ENCODE results near the gene GDI1. TPM values are rescaled to one million over a fixed set of nuclear protein-coding genes. Genes with fewer than 3 reads are reported as not detected.
A peak's percentile ranks its signal among the peaks of the same experiment; 100 is the strongest.

The GDI1 gene
- polyA plus RNA-seq, 1 of the 3 experiments (the other 2 are of a cell fraction), result 408 TPM

DNA sequence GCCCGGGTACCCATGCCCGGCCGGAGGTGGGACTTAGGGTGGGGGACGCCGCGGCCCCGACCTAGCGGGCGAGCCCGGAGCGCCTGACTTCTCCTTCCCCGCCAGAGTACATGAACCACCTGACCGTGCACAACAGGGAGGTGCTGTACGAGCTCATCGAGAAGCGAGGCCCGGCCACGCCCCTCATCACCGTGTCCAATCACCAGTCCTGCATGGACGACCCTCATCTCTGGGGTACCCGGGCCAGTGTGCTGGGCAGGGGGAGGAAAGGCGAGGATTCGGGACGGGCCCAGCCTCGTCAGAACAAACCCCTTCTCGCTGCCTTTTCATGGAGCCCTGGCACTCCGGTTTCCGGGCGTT is 25.0 kb upstream of the GDI1 start:
- POLR2A ChIA-PET, result interaction anchor here (1.0 to 5.0 kb wide), 5 partner anchors 9 to 24 kb away, joined by 3 to 25 read pairs (median 4); partner anchors contain the start of gene RPL10
- H4K20me1 ChIP-seq (ENCODE audit: insufficient read depth), result no peaks in the 10 kb centered on the region
- no peaks in the 10 kb centered on the region for H3K9me3 ChIP-seq
- H3K27me3 ChIP-seq (ENCODE audit: insufficient read depth), result no peaks in the 10 kb centered on the region; the same call in 1 of the 2 replicates
- no peaks in the 10 kb centered on the region for H3F3A ChIP-seq (replicated peaks; ENCODE audit: insufficient read depth)
- peak overlapping the region; percentile 79 for H3K4me2 ChIP-seq
- peaks cover 4 to 12% of the 10 kb centered on the region in 2 experiments; a peak in 1 of 4 replicates for H3K4me1 ChIP-seq (ENCODE audit: control insufficient read depth in 1 of 2, insufficient read depth in 2 of 2, low read depth in 1 of 2, low read length in 1 of 2)
- H3K79me2 ChIP-seq (ENCODE audit: insufficient read depth), result peaks cover 21% of the 10 kb centered on the region
- TF ChIP-seq EP300 (IDR thresholded peaks at IDR 0.05; ENCODE audit: borderline replicate concordance in 1 of 2, low read depth in 1 of 2, low read length in 1 of 2) (no peak), SMC3 (IDR thresholded peaks at IDR 0.05; ENCODE audit: low read depth, low read length) (no peak), MAX (IDR thresholded peaks at IDR 0.05; ENCODE audit: low read depth) (0 out of 2 replicates have a peak, but pooled peaks have one; percentile 7)
- TF ChIP-seq, protein P1, sequence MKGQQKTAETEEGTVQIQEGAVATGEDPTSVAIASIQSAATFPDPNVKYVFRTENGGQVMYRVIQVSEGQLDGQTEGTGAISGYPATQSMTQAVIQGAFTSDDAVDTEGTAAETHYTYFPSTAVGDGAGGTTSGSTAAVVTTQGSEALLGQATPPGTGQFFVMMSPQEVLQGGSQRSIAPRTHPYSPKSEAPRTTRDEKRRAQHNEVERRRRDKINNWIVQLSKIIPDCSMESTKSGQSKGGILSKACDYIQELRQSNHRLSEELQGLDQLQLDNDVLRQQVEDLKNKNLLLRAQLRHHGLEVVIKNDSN (IDR thresholded peaks at IDR 0.05; ENCODE audit: borderline replicate concordance, low read depth), result peak; percentile 46; the same call in 1 of the 2 replicates
- H3K9ac ChIP-seq, result peak overlapping the region; percentile 74
- peak; percentile 81 for DNase-seq
- H2AFZ ChIP-seq (ENCODE audit: low read depth), result 0 out of 2 replicates have a peak overlapping the region, but pooled peaks have one; percentile 24
- 4% methylated on average over 17 of the region's 29 CpGs for WGBS (ENCODE audit: low lambda C conversion rate)
- H3K36me3 ChIP-seq (replicated peaks in 1 of 2; ENCODE audit: control insufficient read depth in 1 of 2, insufficient read depth in 2 of 2, low read length in 1 of 2), result no peaks in the 10 kb centered on the region
- no peaks in the 10 kb centered on the region for H3K9me2 ChIP-seq
- peak overlapping the region; percentile 69 to 70; a peak in 3 of 4 replicates for H3K27ac ChIP-seq (ENCODE audit: low read depth in 2 of 2, low read length in 1 of 2)
- H3K4me3 ChIP-seq (ENCODE audit: low read depth in 2 of 2, low read length in 1 of 2), result peak overlapping the region; percentile 57 to 63
- CTCF ChIA-PET, result interaction anchor here (1.5 kb wide), 1 partner anchor 116 kb away, joined by 4 read pairs; no protein-coding TSS in a partner anchor

- peak overlapping the region; percentile 57 to 63 for H3K4me3 ChIP-seq (ENCODE audit: low read depth in 2 of 2, low read length in 1 of 2)
- no peaks in the 10 kb centered on the region for H4K20me1 ChIP-seq (ENCODE audit: insufficient read depth)
- H3K79me2 ChIP-seq (ENCODE audit: insufficient read depth), result peaks cover 21% of the 10 kb centered on the region
- H3K27ac ChIP-seq (ENCODE audit: low read depth in 2 of 2, low read length in 1 of 2), result peak overlapping the region; percentile 69 to 70; a peak in 2 of 4 replicates
- H2AFZ ChIP-seq (ENCODE audit: low read depth), result no peak overlapping the region
- no peaks in the 10 kb centered on the region for H3K9me2 ChIP-seq
- H3K4me2 ChIP-seq, result peak overlapping the region; percentile 79
- no peaks in the 10 kb centered on the region for H3F3A ChIP-seq (replicated peaks; ENCODE audit: insufficient read depth)
- no peaks in the 10 kb centered on the region for H3K36me3 ChIP-seq (replicated peaks in 1 of 2; ENCODE audit: control insufficient read depth in 1 of 2, insufficient read depth in 2 of 2, low read length in 1 of 2)
- peaks cover 4 to 12% of the 10 kb centered on the region in 2 experiments; a peak in 1 of 4 replicates for H3K4me1 ChIP-seq (ENCODE audit: control insufficient read depth in 1 of 2, insufficient read depth in 2 of 2, low read depth in 1 of 2, low read length in 1 of 2)
- POLR2A ChIA-PET, result interaction anchor here (0.8 to 5.0 kb wide), 6 partner anchors 8 to 23 kb away, joined by 3 to 25 read pairs (median 4); partner anchors contain the start of genes ATP6AP1 and RPL10
- peak overlapping the region; percentile 74; the same call in 1 of the 2 replicates for H3K9ac ChIP-seq
- no peak for TF ChIP-seq RAD21 (IDR thresholded peaks at IDR 0.05; ENCODE audit: low read length)
- no peak for TF ChIP-seq GATA2 (CRISPR knock-in tag; IDR thresholded peaks at IDR 0.05)
- no peak for TF ChIP-seq MEF2A (IDR thresholded peaks at IDR 0.05; ENCODE audit: borderline replicate concordance, low read depth)
- TF ChIP-seq REST (IDR thresholded peaks at IDR 0.05; ENCODE audit: low read depth, low read length), result no peak
- TF ChIP-seq, protein P2, sequence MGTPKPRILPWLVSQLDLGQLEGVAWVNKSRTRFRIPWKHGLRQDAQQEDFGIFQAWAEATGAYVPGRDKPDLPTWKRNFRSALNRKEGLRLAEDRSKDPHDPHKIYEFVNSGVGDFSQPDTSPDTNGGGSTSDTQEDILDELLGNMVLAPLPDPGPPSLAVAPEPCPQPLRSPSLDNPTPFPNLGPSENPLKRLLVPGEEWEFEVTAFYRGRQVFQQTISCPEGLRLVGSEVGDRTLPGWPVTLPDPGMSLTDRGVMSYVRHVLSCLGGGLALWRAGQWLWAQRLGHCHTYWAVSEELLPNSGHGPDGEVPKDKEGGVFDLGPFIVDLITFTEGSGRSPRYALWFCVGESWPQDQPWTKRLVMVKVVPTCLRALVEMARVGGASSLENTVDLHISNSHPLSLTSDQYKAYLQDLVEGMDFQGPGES (IDR thresholded peaks at IDR 0.05; ENCODE audit: low read depth, low read length), result no peak
- no peak for TF ChIP-seq MAX (IDR thresholded peaks at IDR 0.05; ENCODE audit: low read depth)
- TF ChIP-seq, protein P1 (IDR thresholded peaks at IDR 0.05; ENCODE audit: borderline replicate concordance, low read depth), result no peak
- no peak for TF ChIP-seq ELF1 (IDR thresholded peaks at IDR 0.05)
- TF ChIP-seq EZH2phosphoT487 (IDR thresholded peaks at IDR 0.05; ENCODE audit: borderline replicate concordance, low read depth), result no peak
- TF ChIP-seq, protein P3, sequence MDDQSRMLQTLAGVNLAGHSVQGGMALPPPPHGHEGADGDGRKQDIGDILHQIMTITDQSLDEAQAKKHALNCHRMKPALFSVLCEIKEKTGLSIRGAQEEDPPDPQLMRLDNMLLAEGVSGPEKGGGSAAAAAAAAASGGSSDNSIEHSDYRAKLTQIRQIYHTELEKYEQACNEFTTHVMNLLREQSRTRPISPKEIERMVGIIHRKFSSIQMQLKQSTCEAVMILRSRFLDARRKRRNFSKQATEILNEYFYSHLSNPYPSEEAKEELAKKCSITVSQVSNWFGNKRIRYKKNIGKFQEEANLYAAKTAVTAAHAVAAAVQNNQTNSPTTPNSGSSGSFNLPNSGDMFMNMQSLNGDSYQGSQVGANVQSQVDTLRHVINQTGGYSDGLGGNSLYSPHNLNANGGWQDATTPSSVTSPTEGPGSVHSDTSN (IDR thresholded peaks at IDR 0.05), result no peak
- no peak for TF ChIP-seq NFIC (IDR thresholded peaks at IDR 0.05; ENCODE audit: borderline replicate concordance)
- TF ChIP-seq FOXM1 (IDR thresholded peaks at IDR 0.05; ENCODE audit: low read depth), result no peak
- H3K9me3 ChIP-seq, result no peaks in the 10 kb centered on the region
- CTCF ChIA-PET, result interaction anchor here (1.5 kb wide), 1 partner anchor 115 kb away, joined by 4 read pairs; no protein-coding TSS in a partner anchor
- 20% methylated on average over 3 of the region's 4 CpGs for WGBS (ENCODE audit: low lambda C conversion rate)
- H3K27me3 ChIP-seq (ENCODE audit: insufficient read depth), result no peaks in the 10 kb centered on the region; the same call in 1 of the 2 replicates
- peak; percentile 57 for DNase-seq
Observed at GRCh38 chrX:154412468-154412867, 24.5 kb upstream of the GDI1 start.
